Measurements from ENCODE around the gene AMZ1. TPM values are rescaled to one million over a fixed set of nuclear protein-coding genes. Genes with fewer than 3 reads are reported as not detected.
A peak's percentile ranks its signal among the peaks of the same experiment; 100 is the strongest.

The AMZ1 gene
- under 0.01 TPM in 1 of 2 replicates, not detected in the other for total RNA-seq (2012; rRNA removed)

GRCh38 chr7:2687881-2688318 lies at the start of gene AMZ1:
TSS of gene AMZ1 (plus strand) at chr7:2688202. CDS start at chr7:2700452, 12,250 bp downstream.
- H3K4me3 ChIP-seq (ENCODE audit: low read length) = peak within 1 kb of the TSS; percentile 64
- H3K4me1 ChIP-seq (ENCODE audit: control insufficient read depth, insufficient read depth, low read length) = peaks cover 30% of the 10 kb centered on the region
- H3K36me3 ChIP-seq (ENCODE audit: insufficient read depth, low read length) = no peaks in the 10 kb centered on the region
- H3K4me2 ChIP-seq (ENCODE audit: low read length) = peak within 1 kb of the TSS; percentile 84
- peaks cover 11% of the 10 kb centered on the region for H3K27me3 ChIP-seq (ENCODE audit: control insufficient read depth, insufficient read depth, low read length)
- no peaks in the 10 kb centered on the region for H3K9me3 ChIP-seq (replicated peaks; ENCODE audit: low read length)
- peak within 1 kb of the TSS; percentile 78 for H3K9ac ChIP-seq (ENCODE audit: low read depth, low read length)

DNA sequence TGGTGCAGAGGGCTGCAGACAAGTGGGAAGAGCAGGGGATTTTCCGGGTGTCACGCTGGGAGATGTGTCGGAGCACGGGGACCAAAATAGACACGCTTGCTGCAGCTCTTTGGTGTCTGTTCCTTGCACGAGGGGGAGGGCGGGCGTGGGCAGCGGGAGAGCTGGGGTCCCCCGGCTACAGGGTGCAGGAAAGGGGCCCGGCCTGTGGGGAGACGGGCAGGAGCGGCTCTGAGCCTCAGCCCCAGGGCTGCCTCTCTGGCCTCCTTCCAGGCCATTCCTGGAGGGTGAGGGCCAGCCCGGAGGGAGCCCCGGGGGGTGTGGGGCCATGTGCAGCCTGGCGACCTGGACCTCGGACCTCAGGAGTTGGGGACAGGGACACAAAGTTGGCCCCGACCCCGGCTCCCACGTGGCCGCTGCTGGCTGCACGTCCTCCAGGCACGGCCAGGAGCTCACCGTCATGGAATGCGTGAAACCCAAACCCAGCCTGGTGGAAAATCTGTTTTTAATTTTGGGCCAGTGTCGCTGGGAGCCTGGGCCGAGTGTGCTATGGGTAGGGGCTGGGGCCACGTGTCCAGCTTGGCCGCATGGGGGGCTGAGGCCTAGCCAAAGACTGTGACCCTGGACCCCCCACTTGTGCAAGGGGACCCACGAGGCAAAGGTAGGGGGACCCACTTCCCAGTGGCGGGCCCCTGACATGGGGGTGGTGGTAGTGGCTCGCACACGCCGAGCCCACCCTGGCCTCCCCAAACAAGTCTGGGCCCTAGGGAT lies 49.6 kb upstream of the AMZ1 start:
- peak overlapping the region; percentile 18 for H3K9ac ChIP-seq (ENCODE audit: low read depth, low read length)
- H3K9me3 ChIP-seq (replicated peaks; ENCODE audit: low read length) = no peaks in the 10 kb centered on the region
- no peaks in the 10 kb centered on the region for H3K27me3 ChIP-seq (ENCODE audit: control insufficient read depth, insufficient read depth, low read length)
- peaks cover 75% of the 10 kb centered on the region for H3K4me1 ChIP-seq (ENCODE audit: control insufficient read depth, insufficient read depth, low read length)
- peaks cover 7% of the 10 kb centered on the region for H3K36me3 ChIP-seq (ENCODE audit: insufficient read depth, low read length)
- H3K4me2 ChIP-seq (ENCODE audit: low read length) = peak overlapping the region; percentile 52
- H3K4me3 ChIP-seq (ENCODE audit: low read length) = no peak overlapping the region

DNA sequence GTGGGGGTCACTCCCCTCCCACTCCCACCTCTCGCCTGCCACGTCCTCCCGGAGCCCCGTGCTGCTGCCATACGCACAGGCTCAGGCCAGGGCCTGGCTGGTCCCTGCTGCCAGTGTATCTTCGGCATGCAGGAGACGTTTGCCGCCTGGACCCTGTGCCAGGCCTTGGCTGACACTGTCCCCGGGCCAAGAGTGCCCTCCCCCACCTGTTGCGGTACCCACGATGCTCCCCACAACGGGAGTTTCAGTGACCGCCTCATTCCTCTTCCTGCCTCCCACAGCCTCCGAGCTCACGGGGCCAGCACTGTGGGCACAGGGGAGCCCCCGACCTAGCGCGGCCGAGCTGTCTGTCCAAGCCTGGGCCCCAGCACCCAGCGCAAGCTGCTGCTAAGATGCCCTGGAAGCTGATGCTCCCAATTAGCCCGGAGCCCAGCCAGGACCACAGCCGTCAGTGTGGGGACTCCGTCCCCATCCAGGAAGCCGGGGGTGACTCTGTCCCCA lies 48.8 kb upstream of the AMZ1 start:
- Histone ChIP-seq H3K4me1 (ENCODE audit: control insufficient read depth, insufficient read depth, low read length) (peaks cover 68% of the 10 kb centered on the region), H3K9ac (ENCODE audit: low read depth, low read length) (no peak overlapping the region), H3K4me3 (ENCODE audit: low read length) (no peak overlapping the region), H3K36me3 (ENCODE audit: insufficient read depth, low read length) (peaks cover 7% of the 10 kb centered on the region), H3K9me3 (replicated peaks; ENCODE audit: low read length) (no peaks in the 10 kb centered on the region), H3K4me2 (ENCODE audit: low read length) (no peak overlapping the region), H3K27me3 (ENCODE audit: control insufficient read depth, insufficient read depth, low read length) (no peaks in the 10 kb centered on the region)

DNA sequence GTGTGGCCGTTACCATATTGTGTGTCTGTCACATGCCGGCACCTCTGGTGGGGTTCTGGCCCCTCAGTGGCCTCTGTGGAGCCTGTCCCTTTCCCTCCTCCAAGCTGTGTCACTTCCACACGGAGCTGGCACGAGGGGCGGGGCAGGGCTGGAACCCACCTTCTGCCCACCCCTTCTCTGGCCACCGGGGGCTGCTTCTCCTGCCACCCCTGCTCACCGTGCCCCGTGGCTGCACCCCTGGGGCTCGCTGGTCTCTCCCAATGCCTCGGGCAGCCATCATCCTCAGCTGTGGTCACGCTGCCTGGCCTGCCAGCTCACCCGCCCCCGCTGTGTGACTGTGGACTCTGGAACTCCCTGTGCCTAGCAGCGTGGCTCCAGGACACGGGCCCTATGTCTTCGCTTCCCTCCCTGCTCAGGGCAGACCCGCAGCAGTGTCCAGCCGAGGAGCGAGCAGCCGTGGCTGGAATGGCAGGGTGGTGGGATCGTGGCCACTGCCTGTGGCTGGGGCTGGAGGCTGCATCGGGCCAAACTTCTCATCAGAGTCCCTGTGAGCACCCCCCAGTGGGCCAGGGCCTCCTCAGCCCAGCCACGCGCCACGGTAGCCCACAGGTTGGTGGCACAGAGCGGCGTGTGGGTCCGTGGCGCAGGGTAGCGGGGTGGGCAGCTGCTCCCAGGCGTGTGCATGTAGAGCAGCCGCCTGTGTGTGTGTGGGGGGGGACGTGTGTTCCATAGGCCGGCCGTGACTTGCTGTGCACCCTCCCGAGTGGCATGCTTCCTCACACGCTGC lies 48.1 kb upstream of the AMZ1 start:
- H3K36me3 ChIP-seq (ENCODE audit: insufficient read depth, low read length) = peaks cover 7% of the 10 kb centered on the region
- no peaks in the 10 kb centered on the region for H3K9me3 ChIP-seq (replicated peaks; ENCODE audit: low read length)
- no peak overlapping the region for H3K4me3 ChIP-seq (ENCODE audit: low read length)
- H3K27me3 ChIP-seq (ENCODE audit: control insufficient read depth, insufficient read depth, low read length) = no peaks in the 10 kb centered on the region
- no peak overlapping the region for H3K4me2 ChIP-seq (ENCODE audit: low read length)
- peaks cover 68% of the 10 kb centered on the region for H3K4me1 ChIP-seq (ENCODE audit: control insufficient read depth, insufficient read depth, low read length)
- H3K9ac ChIP-seq (ENCODE audit: low read depth, low read length) = no peak overlapping the region

DNA sequence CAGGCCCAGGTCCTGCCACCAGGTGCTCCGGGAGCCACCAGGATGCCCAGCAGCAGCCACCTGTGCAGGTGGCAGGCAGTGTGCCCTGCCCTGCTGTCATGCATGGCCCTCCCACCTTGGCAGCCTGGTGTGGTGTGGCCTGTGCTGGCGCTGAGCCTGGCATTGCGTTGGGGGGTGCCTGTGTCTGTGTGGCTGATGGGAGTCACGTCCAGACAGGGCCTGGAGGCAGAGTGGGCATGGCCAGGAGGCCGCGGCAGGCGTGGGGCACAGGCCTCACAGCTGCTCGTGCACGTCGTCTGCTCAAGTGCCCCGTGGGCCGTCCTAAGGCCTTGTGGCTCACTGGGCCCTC lies 47.5 kb upstream of the AMZ1 start:
- H3K27me3 ChIP-seq (ENCODE audit: control insufficient read depth, insufficient read depth, low read length) = no peaks in the 10 kb centered on the region
- no peak overlapping the region for H3K4me3 ChIP-seq (ENCODE audit: low read length)
- no peaks in the 10 kb centered on the region for H3K9me3 ChIP-seq (replicated peaks; ENCODE audit: low read length)
- peak overlapping the region; percentile 64 for H3K4me2 ChIP-seq (ENCODE audit: low read length)
- H3K4me1 ChIP-seq (ENCODE audit: control insufficient read depth, insufficient read depth, low read length) = peaks cover 69% of the 10 kb centered on the region
- H3K36me3 ChIP-seq (ENCODE audit: insufficient read depth, low read length) = peaks cover 5% of the 10 kb centered on the region
- no peak overlapping the region for H3K9ac ChIP-seq (ENCODE audit: low read depth, low read length)

DNA sequence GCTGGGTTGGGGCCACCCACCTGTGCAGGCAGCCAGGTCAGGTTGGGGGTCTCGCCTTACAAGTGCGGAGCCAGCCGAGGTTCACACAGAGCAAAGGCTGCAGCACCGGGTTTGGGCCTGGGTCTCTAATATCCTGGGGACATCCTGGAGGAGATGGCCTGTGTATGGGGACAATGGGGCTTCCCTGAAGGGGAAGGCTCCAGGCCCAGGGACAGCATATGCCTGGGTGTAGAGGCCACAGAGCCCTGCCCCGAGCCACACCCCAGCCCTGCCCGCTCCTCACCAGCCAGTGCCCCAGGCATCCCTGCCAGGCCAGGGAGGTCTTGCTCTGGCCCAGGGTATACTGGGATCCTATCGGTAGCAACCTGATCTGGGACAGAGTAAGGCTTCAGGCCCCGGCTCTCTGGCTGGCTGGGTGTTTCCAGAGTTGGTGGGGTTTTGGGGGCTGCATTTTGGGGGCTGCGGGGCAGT lies 47.1 kb upstream of the AMZ1 start:
- peak overlapping the region; percentile 14 for H3K9ac ChIP-seq (ENCODE audit: low read depth, low read length)
- peaks cover 5% of the 10 kb centered on the region for H3K36me3 ChIP-seq (ENCODE audit: insufficient read depth, low read length)
- peak overlapping the region; percentile 22 for H3K4me3 ChIP-seq (ENCODE audit: low read length)
- H3K9me3 ChIP-seq (replicated peaks; ENCODE audit: low read length) = no peaks in the 10 kb centered on the region
- peaks cover 66% of the 10 kb centered on the region for H3K4me1 ChIP-seq (ENCODE audit: control insufficient read depth, insufficient read depth, low read length)
- no peaks in the 10 kb centered on the region for H3K27me3 ChIP-seq (ENCODE audit: control insufficient read depth, insufficient read depth, low read length)
- H3K4me2 ChIP-seq (ENCODE audit: low read length) = peak overlapping the region; percentile 64

GRCh38 chr7:2641406-2642393 lies 46.3 kb upstream of the AMZ1 start:
- H3K4me2 ChIP-seq (ENCODE audit: low read length) = peak overlapping the region; percentile 64
- peaks cover 5% of the 10 kb centered on the region for H3K36me3 ChIP-seq (ENCODE audit: insufficient read depth, low read length)
- H3K4me3 ChIP-seq (ENCODE audit: low read length) = peak overlapping the region; percentile 22
- peak overlapping the region; percentile 18 for H3K9ac ChIP-seq (ENCODE audit: low read depth, low read length)
- no peaks in the 10 kb centered on the region for H3K9me3 ChIP-seq (replicated peaks; ENCODE audit: low read length)
- no peaks in the 10 kb centered on the region for H3K27me3 ChIP-seq (ENCODE audit: control insufficient read depth, insufficient read depth, low read length)
- H3K4me1 ChIP-seq (ENCODE audit: control insufficient read depth, insufficient read depth, low read length) = peaks cover 62% of the 10 kb centered on the region

DNA sequence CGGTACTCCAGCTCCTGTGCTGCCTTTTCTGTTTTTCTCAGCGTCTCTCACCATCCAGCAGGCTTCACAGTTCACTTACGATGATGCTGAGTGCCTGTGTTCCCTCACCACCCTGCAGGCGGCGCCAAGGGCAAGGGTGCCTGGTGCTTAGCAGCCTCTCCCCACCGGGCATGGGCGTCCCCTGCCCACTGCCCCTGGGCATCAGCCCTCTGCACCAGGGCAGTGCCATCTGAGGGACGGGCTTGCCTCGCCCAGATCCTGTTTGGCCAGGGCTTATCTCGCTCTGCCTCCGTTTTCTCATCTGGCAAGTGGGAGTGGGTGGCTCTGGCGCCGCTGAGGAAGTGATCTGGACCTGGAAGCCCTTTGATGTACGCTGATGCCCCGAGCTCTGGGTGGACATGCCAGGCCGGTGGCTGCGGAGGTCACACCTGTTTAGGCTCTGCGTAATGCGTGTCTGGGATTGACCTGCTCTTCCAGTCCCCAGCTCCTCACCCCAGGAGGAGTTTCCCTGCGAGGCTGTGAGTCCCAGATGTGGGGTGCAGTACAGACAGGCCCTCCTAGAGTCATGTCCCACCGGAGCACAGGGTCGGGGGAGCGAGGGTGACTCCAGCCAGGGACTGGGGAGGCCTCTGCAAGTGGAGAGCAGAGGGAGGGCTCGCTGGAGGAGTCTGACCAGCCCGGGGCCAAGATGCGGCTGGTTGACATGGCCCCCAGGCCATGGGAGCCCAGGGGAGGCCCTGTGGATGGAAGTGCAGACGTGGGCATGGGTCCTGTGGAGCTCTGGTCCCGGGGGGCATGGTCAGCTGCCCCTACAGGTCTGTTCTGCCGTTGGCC lies 44.4 kb upstream of the AMZ1 start:
- no peak overlapping the region for H3K9ac ChIP-seq (ENCODE audit: low read depth, low read length)
- H3K27me3 ChIP-seq (ENCODE audit: control insufficient read depth, insufficient read depth, low read length) = no peaks in the 10 kb centered on the region
- H3K36me3 ChIP-seq (ENCODE audit: insufficient read depth, low read length) = peaks cover 19% of the 10 kb centered on the region
- H3K4me3 ChIP-seq (ENCODE audit: low read length) = no peak overlapping the region
- H3K9me3 ChIP-seq (replicated peaks; ENCODE audit: low read length) = no peaks in the 10 kb centered on the region
- H3K4me2 ChIP-seq (ENCODE audit: low read length) = no peak overlapping the region
- peaks cover 49% of the 10 kb centered on the region for H3K4me1 ChIP-seq (ENCODE audit: control insufficient read depth, insufficient read depth, low read length)

GRCh38 chr7:2644220-2644561 lies 43.8 kb upstream of the AMZ1 start:
- no peak overlapping the region for H3K4me2 ChIP-seq (ENCODE audit: low read length)
- no peaks in the 10 kb centered on the region for H3K27me3 ChIP-seq (ENCODE audit: control insufficient read depth, insufficient read depth, low read length)
- H3K4me1 ChIP-seq (ENCODE audit: control insufficient read depth, insufficient read depth, low read length) = peaks cover 43% of the 10 kb centered on the region
- peaks cover 21% of the 10 kb centered on the region for H3K36me3 ChIP-seq (ENCODE audit: insufficient read depth, low read length)
- H3K9me3 ChIP-seq (replicated peaks; ENCODE audit: low read length) = no peaks in the 10 kb centered on the region
- H3K9ac ChIP-seq (ENCODE audit: low read depth, low read length) = no peak overlapping the region
- no peak overlapping the region for H3K4me3 ChIP-seq (ENCODE audit: low read length)

GRCh38 chr7:2644562-2645273 lies 43.3 kb upstream of the AMZ1 start:
- Histone ChIP-seq H3K9ac (ENCODE audit: low read depth, low read length) (no peak overlapping the region), H3K4me1 (ENCODE audit: control insufficient read depth, insufficient read depth, low read length) (peaks cover 38% of the 10 kb centered on the region), H3K36me3 (ENCODE audit: insufficient read depth, low read length) (peaks cover 24% of the 10 kb centered on the region), H3K9me3 (replicated peaks; ENCODE audit: low read length) (no peaks in the 10 kb centered on the region), H3K4me3 (ENCODE audit: low read length) (no peak overlapping the region), H3K27me3 (ENCODE audit: control insufficient read depth, insufficient read depth, low read length) (no peaks in the 10 kb centered on the region), H3K4me2 (ENCODE audit: low read length) (no peak overlapping the region)
